K562 (cell line): ENCODE measurements around the gene ETV7. TPM values are rescaled to one million over a fixed set of nuclear protein-coding genes. Genes with fewer than 3 reads are reported as not detected.

Experiments
- CLOCK ChIP-seq: fragments of 250-450 bp; sonication (Bioruptor Pico); IDR thresholded peaks from 2 replicates; pipeline ENCODE4 v1.4.0; 2020; ENCODE audit warnings: mild to moderate bottlenecking, moderate library complexity, borderline replicate concordance
- FOXK2 ChIP-seq, 2 experiments: fragments of 450-650 bp; IDR thresholded peaks in 1 of 2; conservative IDR thresholded peaks in 1 of 2; 2 replicates each; pipeline ENCODE4 v1.6.1; 2016; ENCODE audit warnings: low read depth in 2 of 2, mild to moderate bottlenecking in 1 of 2
- HNRNPLL ChIP-seq: fragments of 200-400 bp; formaldehyde crosslinking; IDR thresholded peaks from 2 replicates; pipeline ENCODE4 v1.6.1; 2017; ENCODE audit warnings: low read length, low read depth, mild to moderate bottlenecking; ENCODE audit not compliant: poor library complexity, severe bottlenecking
- HOXB6 ChIP-seq: fragments of 250-450 bp; sonication (Bioruptor Pico); IDR thresholded peaks from 2 replicates; pipeline ENCODE4 v1.5.1; 2022; ENCODE audit warnings: mild to moderate bottlenecking, borderline replicate concordance
- SNRNP70 ChIP-seq: fragments of 200-400 bp; formaldehyde crosslinking; optimal IDR thresholded peaks from 2 replicates; pipeline ENCODE3; 2017; ENCODE audit warnings: low read depth, low read length
- TFAM ChIP-seq: fragments of 250-450 bp; sonication (Bioruptor Pico); conservative IDR thresholded peaks from 2 replicates; pipeline ENCODE4 v1.5.0; 2021; ENCODE audit warnings: mild to moderate bottlenecking, moderate library complexity
- XRCC3 ChIP-seq: fragments of 450-650 bp; IDR thresholded peaks from 2 replicates; pipeline ENCODE4 v1.6.1; 2017; ENCODE audit warnings: mild to moderate bottlenecking, moderate library complexity
- ZKSCAN1 ChIP-seq: fragments of 150-350 bp; IDR thresholded peaks from 2 replicates; pipeline ENCODE4 v1.6.1; 2016; ENCODE audit warnings: low read depth, low read length
- ZNF143 ChIP-seq: sonication (generic); formaldehyde crosslinking; IDR thresholded peaks from 2 replicates; pipeline ENCODE4 v1.9.0; 2022; ENCODE audit warnings: mild to moderate bottlenecking, missing genetic modification reagents
- ZNF232 ChIP-seq: sonication (generic); formaldehyde crosslinking; IDR thresholded peaks from 2 replicates; pipeline ENCODE4 v1.8.0; 2022; ENCODE audit warnings: mild to moderate bottlenecking, missing genetic modification reagents
- ZNF253 ChIP-seq: fragments of 250-450 bp; sonication (Bioruptor Pico); conservative IDR thresholded peaks from 2 replicates; pipeline ENCODE4 v1.6.1; 2021; ENCODE audit warnings: mild to moderate bottlenecking
- polyA plus RNA-seq, 8 experiments: library from polyadenylated mRNA; depleted of rRNA in 4 of 8; stranded (reverse) in 5 of 8; unstranded in 3 of 8; fragments of >200 nt; fragmentation: Nextera tagmentation in 2 of 8; fragmentation: Illumina TruSeq in 1 of 8; extraction: Ambion mirVana in 2 of 8; extraction: Trizol in 1 of 8; gene quantifications; 2 replicates each; pipeline versions ENCODE4 v1.2.1 to v1.2.3, GENCODE V29; 2011 to 2014; ENCODE audit warnings: inconsistent platforms in 1 of 8, missing spikeins in 1 of 8
- total RNA-seq, 7 experiments: library from RNA; depleted of rRNA in 6 of 7; stranded (reverse); fragments of >200 nt in 6 of 7; fragmentation: Illumina TruSeq in 2 of 7; extraction: Trizol in 2 of 7; gene quantifications; 2 replicates each; pipeline versions ENCODE4 v1.2.1 to v1.2.3, GENCODE V29; 2011 to 2021; ENCODE audit warnings: low replicate concordance in 1 of 7
- TF ChIP-seq, protein P1 (sequence below): sonication (generic); formaldehyde crosslinking; IDR thresholded peaks from 2 replicates; pipeline ENCODE4 v1.8.1; 2023; ENCODE audit warnings: mild to moderate bottlenecking, missing genetic modification reagents
- TF ChIP-seq, protein P2 (sequence below), 2 experiments: fragments of 450-650 bp; IDR thresholded peaks; 2 replicates each; pipeline ENCODE4 v1.6.1; 2016
- TF ChIP-seq, protein P3 (sequence below), 3 experiments: IDR thresholded peaks in 2 of 3; conservative IDR thresholded peaks in 1 of 3; 2 replicates each; pipeline ENCODE4 v1.5.1; 2011 to 2012; ENCODE audit warnings: low read length in 3 of 3, mild to moderate bottlenecking in 3 of 3, control low read depth in 2 of 3, improper control_type of control experiment in 1 of 3, inconsistent platforms in 1 of 3, low read depth in 1 of 3, mixed read lengths in 1 of 3, moderate library complexity in 1 of 3; ENCODE audit not compliant: insufficient read depth in 2 of 3
- TF ChIP-seq, protein P4 (sequence below), 2 experiments: IDR thresholded peaks; 2 replicates each; pipeline ENCODE4 v1.6.1; 2011; ENCODE audit warnings: borderline replicate concordance in 1 of 2, control low read depth in 1 of 2, low read depth in 1 of 2, low read length in 1 of 2, mild to moderate bottlenecking in 1 of 2, mixed read lengths in 1 of 2, moderate library complexity in 1 of 2; ENCODE audit not compliant: insufficient read depth in 1 of 2, insufficient read length in 1 of 2, poor library complexity in 1 of 2, severe bottlenecking in 1 of 2; ENCODE audit errors: extremely low read depth in 1 of 2

The ETV7 gene
- total and polyA plus RNA-seq, 9 of the 15 experiments (the other 6 are each of a cell fraction or from before 2014, with no cell fraction given): 0.07 to 0.22 (median 0.14) TPM; not detected in 3

- TF ChIP-seq, protein P1, sequence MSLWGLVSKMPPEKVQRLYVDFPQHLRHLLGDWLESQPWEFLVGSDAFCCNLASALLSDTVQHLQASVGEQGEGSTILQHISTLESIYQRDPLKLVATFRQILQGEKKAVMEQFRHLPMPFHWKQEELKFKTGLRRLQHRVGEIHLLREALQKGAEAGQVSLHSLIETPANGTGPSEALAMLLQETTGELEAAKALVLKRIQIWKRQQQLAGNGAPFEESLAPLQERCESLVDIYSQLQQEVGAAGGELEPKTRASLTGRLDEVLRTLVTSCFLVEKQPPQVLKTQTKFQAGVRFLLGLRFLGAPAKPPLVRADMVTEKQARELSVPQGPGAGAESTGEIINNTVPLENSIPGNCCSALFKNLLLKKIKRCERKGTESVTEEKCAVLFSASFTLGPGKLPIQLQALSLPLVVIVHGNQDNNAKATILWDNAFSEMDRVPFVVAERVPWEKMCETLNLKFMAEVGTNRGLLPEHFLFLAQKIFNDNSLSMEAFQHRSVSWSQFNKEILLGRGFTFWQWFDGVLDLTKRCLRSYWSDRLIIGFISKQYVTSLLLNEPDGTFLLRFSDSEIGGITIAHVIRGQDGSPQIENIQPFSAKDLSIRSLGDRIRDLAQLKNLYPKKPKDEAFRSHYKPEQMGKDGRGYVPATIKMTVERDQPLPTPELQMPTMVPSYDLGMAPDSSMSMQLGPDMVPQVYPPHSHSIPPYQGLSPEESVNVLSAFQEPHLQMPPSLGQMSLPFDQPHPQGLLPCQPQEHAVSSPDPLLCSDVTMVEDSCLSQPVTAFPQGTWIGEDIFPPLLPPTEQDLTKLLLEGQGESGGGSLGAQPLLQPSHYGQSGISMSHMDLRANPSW (CRISPR knock-in tag): no peak
- TF ChIP-seq SNRNP70: no peak
- TF ChIP-seq, protein P2, sequence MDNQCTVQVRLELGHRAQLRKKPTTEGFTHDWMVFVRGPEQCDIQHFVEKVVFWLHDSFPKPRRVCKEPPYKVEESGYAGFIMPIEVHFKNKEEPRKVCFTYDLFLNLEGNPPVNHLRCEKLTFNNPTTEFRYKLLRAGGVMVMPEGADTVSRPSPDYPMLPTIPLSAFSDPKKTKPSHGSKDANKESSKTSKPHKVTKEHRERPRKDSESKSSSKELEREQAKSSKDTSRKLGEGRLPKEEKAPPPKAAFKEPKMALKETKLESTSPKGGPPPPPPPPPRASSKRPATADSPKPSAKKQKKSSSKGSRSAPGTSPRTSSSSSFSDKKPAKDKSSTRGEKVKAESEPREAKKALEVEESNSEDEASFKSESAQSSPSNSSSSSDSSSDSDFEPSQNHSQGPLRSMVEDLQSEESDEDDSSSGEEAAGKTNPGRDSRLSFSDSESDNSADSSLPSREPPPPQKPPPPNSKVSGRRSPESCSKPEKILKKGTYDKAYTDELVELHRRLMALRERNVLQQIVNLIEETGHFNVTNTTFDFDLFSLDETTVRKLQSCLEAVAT (IDR thresholded peaks at IDR 0.05): peak; percentile 47 to 96; a peak in 2 of 4 replicates
- no peak for TF ChIP-seq ZNF232 (CRISPR knock-in tag)
- TF ChIP-seq, protein P3, sequence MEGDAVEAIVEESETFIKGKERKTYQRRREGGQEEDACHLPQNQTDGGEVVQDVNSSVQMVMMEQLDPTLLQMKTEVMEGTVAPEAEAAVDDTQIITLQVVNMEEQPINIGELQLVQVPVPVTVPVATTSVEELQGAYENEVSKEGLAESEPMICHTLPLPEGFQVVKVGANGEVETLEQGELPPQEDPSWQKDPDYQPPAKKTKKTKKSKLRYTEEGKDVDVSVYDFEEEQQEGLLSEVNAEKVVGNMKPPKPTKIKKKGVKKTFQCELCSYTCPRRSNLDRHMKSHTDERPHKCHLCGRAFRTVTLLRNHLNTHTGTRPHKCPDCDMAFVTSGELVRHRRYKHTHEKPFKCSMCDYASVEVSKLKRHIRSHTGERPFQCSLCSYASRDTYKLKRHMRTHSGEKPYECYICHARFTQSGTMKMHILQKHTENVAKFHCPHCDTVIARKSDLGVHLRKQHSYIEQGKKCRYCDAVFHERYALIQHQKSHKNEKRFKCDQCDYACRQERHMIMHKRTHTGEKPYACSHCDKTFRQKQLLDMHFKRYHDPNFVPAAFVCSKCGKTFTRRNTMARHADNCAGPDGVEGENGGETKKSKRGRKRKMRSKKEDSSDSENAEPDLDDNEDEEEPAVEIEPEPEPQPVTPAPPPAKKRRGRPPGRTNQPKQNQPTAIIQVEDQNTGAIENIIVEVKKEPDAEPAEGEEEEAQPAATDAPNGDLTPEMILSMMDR (IDR thresholded peaks at IDR 0.05 in 2 of 3, conservative IDR thresholded peaks at IDR 0.05 in 1 of 3; ENCODE audit: insufficient read depth in 2 of 3, low read depth in 1 of 3, low read length in 3 of 3): no peak
- TF ChIP-seq, protein P4, sequence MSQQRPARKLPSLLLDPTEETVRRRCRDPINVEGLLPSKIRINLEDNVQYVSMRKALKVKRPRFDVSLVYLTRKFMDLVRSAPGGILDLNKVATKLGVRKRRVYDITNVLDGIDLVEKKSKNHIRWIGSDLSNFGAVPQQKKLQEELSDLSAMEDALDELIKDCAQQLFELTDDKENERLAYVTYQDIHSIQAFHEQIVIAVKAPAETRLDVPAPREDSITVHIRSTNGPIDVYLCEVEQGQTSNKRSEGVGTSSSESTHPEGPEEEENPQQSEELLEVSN (IDR thresholded peaks at IDR 0.05; ENCODE audit: borderline replicate concordance in 1 of 2, extremely low read depth in 1 of 2, insufficient read depth in 1 of 2, insufficient read length in 1 of 2, low read depth in 1 of 2, low read length in 1 of 2, poor library complexity in 1 of 2, severe bottlenecking in 1 of 2): peak; percentile 98 to 99
- TF ChIP-seq ZKSCAN1: no peak
- no peak for TF ChIP-seq HNRNPLL
- no peak for TF ChIP-seq TFAM (CRISPR knock-in tag)
- no peak for TF ChIP-seq CLOCK (CRISPR knock-in tag)
- TF ChIP-seq HOXB6: no peak
- TF ChIP-seq ZNF143 (CRISPR knock-in tag): no peak
- peak; percentile 62 to 82 for TF ChIP-seq FOXK2 (conservative IDR thresholded peaks at IDR 0.05 in 1 of 2, IDR thresholded peaks at IDR 0.05 in 1 of 2; ENCODE audit: low read depth in 2 of 2)
- no peak for TF ChIP-seq XRCC3
- no peak for TF ChIP-seq ZNF253 (CRISPR knock-in tag)
Observed at GRCh38 chr6:36350681-36351571, 36.5 kb downstream of the ETV7 start (continued).
